ENCODE results near the gene NMS.

The NMS gene

DNA sequence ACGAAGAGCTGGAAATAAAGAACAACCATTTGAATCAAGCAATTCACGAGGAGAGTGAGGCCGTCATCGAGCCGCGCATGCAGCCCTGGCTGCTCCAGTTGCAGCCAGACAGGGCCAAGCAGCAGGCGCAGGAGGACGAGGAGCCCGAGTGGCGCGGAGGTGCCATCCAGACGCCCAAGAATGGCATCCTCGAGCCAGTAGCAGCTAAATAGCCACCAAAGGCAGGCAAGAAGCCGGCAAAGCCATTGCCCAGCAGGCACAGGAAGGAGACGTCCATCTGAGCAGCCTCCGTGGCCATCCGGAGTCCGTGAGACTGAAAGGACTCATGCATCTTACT lies 43.9 kb upstream of the NMS start:
- no peak for TF ChIP-seq CTCF (IDR thresholded peaks at IDR 0.05; ENCODE audit: extremely low read depth, insufficient read depth, missing control alignments)
- no peak for DNase-seq (ENCODE audit: low spot score)
- in situ Hi-C loops (cut with MboI; ENCODE audit: low pct_unique_long_range_greater_than_20kb, low sequenced_read_pairs, unreplicated experiment), result no loop called here

- no peak for DNase-seq (ENCODE audit: low spot score)
- no peak for TF ChIP-seq CTCF (IDR thresholded peaks at IDR 0.05; ENCODE audit: extremely low read depth, insufficient read depth, missing control alignments)
- in situ Hi-C loops (cut with MboI; ENCODE audit: low pct_unique_long_range_greater_than_20kb, low sequenced_read_pairs, unreplicated experiment), result no loop called here
These were observed 43.2 kb upstream of the NMS start for GRCh38 chr2:100427111-100427510.

- in situ Hi-C loops (cut with MboI; ENCODE audit: low pct_unique_long_range_greater_than_20kb, low sequenced_read_pairs, unreplicated experiment), result no loop called here
- TF ChIP-seq CTCF (IDR thresholded peaks at IDR 0.05; ENCODE audit: extremely low read depth, insufficient read depth, missing control alignments), result peak; percentile 72
- DNase-seq (ENCODE audit: low spot score), result peak; percentile 67
These were observed 42.5 kb upstream of the NMS start for GRCh38 chr2:100427627-100428258.

DNA sequence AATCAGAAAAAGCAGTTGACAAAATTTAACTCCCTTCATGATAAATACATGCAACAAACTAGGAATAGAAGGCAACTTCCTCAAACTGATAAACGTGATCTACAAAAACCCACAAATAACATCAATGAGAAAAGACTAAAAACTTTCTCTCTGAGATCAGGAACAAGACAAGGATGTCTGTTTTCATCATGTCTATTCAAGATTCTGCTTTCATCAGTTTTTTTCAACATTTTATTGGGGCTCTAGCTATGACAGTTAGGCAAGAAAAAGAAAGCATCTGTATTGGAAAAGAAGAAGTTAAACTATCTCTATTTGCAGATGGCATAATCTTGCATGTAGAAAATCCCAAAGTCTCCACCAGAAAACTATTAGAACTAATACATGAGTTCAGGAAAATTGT lies 40.6 kb upstream of the NMS start:
- TF ChIP-seq CTCF (IDR thresholded peaks at IDR 0.05; ENCODE audit: extremely low read depth, insufficient read depth, missing control alignments), result no peak
- no peak for DNase-seq (ENCODE audit: low spot score)
- in situ Hi-C loops (cut with MboI; ENCODE audit: low pct_unique_long_range_greater_than_20kb, low sequenced_read_pairs, unreplicated experiment), result no loop called here

- no peak for TF ChIP-seq CTCF (IDR thresholded peaks at IDR 0.05; ENCODE audit: extremely low read depth, insufficient read depth, missing control alignments)
- in situ Hi-C loops (cut with MboI; ENCODE audit: low pct_unique_long_range_greater_than_20kb, low sequenced_read_pairs, unreplicated experiment), result no loop called here
- DNase-seq (ENCODE audit: low spot score), result no peak
These were observed 32.5 kb upstream of the NMS start for GRCh38 chr2:100437751-100438150.

DNA sequence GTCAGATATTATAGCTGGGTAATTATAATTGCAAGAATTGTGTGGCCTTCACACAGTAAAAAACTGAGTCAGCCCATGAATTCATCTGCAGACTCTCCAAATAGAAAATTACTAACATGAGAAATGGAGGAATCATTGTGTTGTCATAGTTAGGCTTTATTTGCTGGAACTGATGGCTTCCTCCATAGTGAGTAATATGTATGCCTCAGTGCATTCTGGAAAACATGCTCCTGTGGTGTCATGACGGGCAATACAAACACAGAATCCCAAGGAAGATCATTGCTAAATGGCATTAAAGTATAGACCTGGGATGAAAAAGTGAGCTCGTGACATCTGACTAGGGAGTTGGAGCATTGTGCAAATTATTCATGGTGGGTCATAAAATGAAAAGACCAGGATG lies 23.6 kb upstream of the NMS start:
- in situ Hi-C loops (cut with MboI; ENCODE audit: low pct_unique_long_range_greater_than_20kb, low sequenced_read_pairs, unreplicated experiment), result no loop called here
- DNase-seq (ENCODE audit: low spot score), result no peak
- TF ChIP-seq CTCF (IDR thresholded peaks at IDR 0.05; ENCODE audit: extremely low read depth, insufficient read depth, missing control alignments), result no peak

DNA sequence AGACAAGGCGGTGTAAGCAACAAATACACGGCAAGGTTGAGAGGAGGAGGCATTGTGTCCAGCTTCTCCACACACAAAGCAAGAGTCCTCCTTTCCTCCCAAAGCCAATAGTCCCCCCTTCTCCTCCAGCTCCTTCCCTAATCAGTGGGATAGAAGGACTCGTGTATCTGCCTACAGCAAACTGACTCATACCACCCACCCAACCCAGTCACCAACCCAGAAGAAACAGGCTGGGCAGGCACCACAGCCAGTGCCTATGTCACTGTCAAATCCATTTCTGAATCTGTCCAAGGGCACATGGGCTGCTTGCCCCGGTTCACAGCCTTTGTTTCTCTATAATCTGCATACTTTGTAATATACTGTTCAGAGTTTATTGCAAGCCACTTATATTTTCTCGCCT lies 19.2 kb upstream of the NMS start:
- TF ChIP-seq CTCF (IDR thresholded peaks at IDR 0.05; ENCODE audit: extremely low read depth, insufficient read depth, missing control alignments), result no peak
- no peak for DNase-seq (ENCODE audit: low spot score)
- in situ Hi-C loops (cut with MboI; ENCODE audit: low pct_unique_long_range_greater_than_20kb, low sequenced_read_pairs, unreplicated experiment), result no loop called here

Data from GM13977 (cell line).